GM23338 (cell line): Measurements from ENCODE around the gene SLC35F4.
"Not testable (repeated sequence)": the region's sequence is repeated elsewhere in the genome, so short reads cannot be mapped to it uniquely, and the experiment has no call there.

Experiments used
- CREB1 ChIP-seq: fragments of 250-450 bp; sonication (Bioruptor Pico); IDR thresholded peaks from 2 replicates; pipeline ENCODE4 v1.5.0; 2020; ENCODE audit warnings: low read depth, mild to moderate bottlenecking, moderate library complexity
- CTCF ChIP-seq, 2 experiments: fragments of 200-600 bp in 1 of 2; sonication (generic) in 1 of 2; conservative IDR thresholded peaks; 2 replicates each; pipeline versions ENCODE4 v1.5.1 to v1.6.1; 2016 to 2017; ENCODE audit warnings: antibody characterized with exemption in 2 of 2, low read depth in 2 of 2, mild to moderate bottlenecking in 2 of 2, moderate library complexity in 1 of 2
- ETS1 ChIP-seq: IDR thresholded peaks from 2 replicates; pipeline ENCODE4 v1.6.1; 2016; ENCODE audit warnings: antibody characterized with exemption
- EZH2 ChIP-seq: fragments of 200-600 bp; sonication (generic); IDR thresholded peaks from one replicate; pipeline ENCODE4 v1.8.0; 2017; ENCODE audit warnings: antibody characterized with exemption, mild to moderate bottlenecking, low read depth; ENCODE audit not compliant: unreplicated experiment
- EZH2phosphoT487 ChIP-seq: fragments of 200-600 bp; sonication (generic); IDR thresholded peaks from one replicate; pipeline ENCODE4 v1.8.1; 2018; ENCODE audit warnings: antibody characterized with exemption; ENCODE audit not compliant: unreplicated experiment
- JUNB ChIP-seq: IDR thresholded peaks from one replicate; pipeline ENCODE4 v1.6.1; 2016; ENCODE audit warnings: antibody characterized with exemption; ENCODE audit not compliant: unreplicated experiment
- NANOG ChIP-seq: IDR thresholded peaks from 2 replicates; pipeline ENCODE4 v1.6.1; 2016; ENCODE audit warnings: antibody characterized with exemption, borderline replicate concordance
- POLR2AphosphoS5 ChIP-seq: IDR thresholded peaks from 2 replicates; pipeline ENCODE4 v1.6.1; 2016; ENCODE audit warnings: antibody characterized with exemption, low read depth
- REST ChIP-seq: IDR thresholded peaks from one replicate; pipeline ENCODE4 v1.6.1; 2018; ENCODE audit warnings: antibody characterized with exemption; ENCODE audit not compliant: unreplicated experiment
- STAT1 ChIP-seq: IDR thresholded peaks from one replicate; pipeline ENCODE4 v1.6.1; 2016; ENCODE audit warnings: antibody characterized with exemption; ENCODE audit not compliant: unreplicated experiment
- ZNF331 ChIP-seq: fragments of 250-450 bp; sonication (Bioruptor Pico); IDR thresholded peaks from 2 replicates; pipeline ENCODE4 v1.5.0; 2020; ENCODE audit warnings: low read depth, mild to moderate bottlenecking, moderate library complexity
- ZNF462 ChIP-seq: fragments of 250-450 bp; sonication (Bioruptor Pico); IDR thresholded peaks from 2 replicates; pipeline ENCODE4 v1.5.0; 2020; ENCODE audit warnings: mild to moderate bottlenecking, moderate library complexity

GRCh38 chr14:57752142-57752695 lies 113.7 kb downstream of the SLC35F4 start:
- TF ChIP-seq ZNF331; CTCF (conservative IDR thresholded peaks at IDR 0.05; ENCODE audit: low read depth in 2 of 2); EZH2phosphoT487; POLR2AphosphoS5; ETS1; JUNB; CREB1 (CRISPR knock-in tag); REST; EZH2; STAT1; NANOG; ZNF462 (CRISPR knock-in tag): not testable (repeated sequence)
